B cell (primary cell): ENCODE measurements around the gene ABI3BP.

Experiments used
- CTCF ChIP-seq: fragments of 200-600 bp; IDR thresholded peaks from one replicate; pipeline ENCODE4 v1.8.0; 2022; ENCODE audit warnings: antibody characterized with exemption, mild to moderate bottlenecking
- EZH2 ChIP-seq: IDR thresholded peaks from 2 replicates; pipeline ENCODE4 v1.6.1; 2012; ENCODE audit warnings: borderline replicate concordance, low read depth, mild to moderate bottlenecking, moderate library complexity, low read length; ENCODE audit not compliant: insufficient read depth, poor library complexity, severe bottlenecking

GRCh38 chr3:101027286-101027685 lies 34.1 kb upstream of the ABI3BP start:
- no peak for TF ChIP-seq CTCF
- no peak for TF ChIP-seq EZH2
